ENCODE data around the gene ASCL1. TPM values are rescaled to one million over a fixed set of nuclear protein-coding genes. Genes with fewer than 3 reads are reported as not detected.

The ASCL1 gene
- total and polyA plus RNA-seq, 2 of the 13 experiments (the other 11 are each of a cell fraction or from before 2014, with no cell fraction given): not detected

DNA sequence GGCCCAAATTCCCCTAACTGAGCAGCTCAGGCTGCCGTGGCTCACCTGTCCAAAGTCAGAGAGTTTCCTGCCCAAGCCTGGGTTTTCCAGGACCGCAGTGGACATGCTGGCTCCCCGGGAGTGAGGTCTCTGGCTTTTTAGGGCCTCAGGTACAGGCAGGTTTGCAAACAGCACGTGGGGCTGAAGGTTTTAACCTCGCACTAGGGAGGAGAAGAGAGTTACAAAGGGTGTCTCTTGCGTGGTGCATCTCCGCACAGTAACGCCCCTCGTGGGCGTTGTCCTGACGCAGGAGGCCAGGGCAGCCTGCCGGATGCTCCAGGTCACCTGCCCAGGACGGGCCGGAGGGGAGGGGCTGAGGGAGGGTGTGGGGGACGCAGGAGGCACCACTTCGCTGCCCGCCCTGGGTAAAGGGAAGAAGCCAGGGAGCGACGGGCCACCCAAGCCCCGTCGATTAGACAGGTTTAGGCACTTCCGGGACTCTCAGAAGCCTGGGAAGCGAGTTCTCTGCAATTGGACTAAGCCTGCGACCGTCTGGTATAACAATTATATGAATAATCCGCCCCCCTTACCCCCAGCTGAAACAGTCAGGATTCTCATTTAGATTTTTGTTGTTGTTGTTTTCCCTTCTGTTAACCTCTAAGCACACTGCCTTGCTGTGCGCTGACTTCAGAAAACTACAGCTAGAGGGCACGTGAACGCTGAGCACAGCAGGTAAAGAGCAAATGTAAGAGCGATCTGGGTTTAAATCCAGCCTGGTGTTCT lies 40.3 kb upstream of the ASCL1 start, which contains the start of gene PAH (continued):
- TF ChIP-seq, protein P1, sequence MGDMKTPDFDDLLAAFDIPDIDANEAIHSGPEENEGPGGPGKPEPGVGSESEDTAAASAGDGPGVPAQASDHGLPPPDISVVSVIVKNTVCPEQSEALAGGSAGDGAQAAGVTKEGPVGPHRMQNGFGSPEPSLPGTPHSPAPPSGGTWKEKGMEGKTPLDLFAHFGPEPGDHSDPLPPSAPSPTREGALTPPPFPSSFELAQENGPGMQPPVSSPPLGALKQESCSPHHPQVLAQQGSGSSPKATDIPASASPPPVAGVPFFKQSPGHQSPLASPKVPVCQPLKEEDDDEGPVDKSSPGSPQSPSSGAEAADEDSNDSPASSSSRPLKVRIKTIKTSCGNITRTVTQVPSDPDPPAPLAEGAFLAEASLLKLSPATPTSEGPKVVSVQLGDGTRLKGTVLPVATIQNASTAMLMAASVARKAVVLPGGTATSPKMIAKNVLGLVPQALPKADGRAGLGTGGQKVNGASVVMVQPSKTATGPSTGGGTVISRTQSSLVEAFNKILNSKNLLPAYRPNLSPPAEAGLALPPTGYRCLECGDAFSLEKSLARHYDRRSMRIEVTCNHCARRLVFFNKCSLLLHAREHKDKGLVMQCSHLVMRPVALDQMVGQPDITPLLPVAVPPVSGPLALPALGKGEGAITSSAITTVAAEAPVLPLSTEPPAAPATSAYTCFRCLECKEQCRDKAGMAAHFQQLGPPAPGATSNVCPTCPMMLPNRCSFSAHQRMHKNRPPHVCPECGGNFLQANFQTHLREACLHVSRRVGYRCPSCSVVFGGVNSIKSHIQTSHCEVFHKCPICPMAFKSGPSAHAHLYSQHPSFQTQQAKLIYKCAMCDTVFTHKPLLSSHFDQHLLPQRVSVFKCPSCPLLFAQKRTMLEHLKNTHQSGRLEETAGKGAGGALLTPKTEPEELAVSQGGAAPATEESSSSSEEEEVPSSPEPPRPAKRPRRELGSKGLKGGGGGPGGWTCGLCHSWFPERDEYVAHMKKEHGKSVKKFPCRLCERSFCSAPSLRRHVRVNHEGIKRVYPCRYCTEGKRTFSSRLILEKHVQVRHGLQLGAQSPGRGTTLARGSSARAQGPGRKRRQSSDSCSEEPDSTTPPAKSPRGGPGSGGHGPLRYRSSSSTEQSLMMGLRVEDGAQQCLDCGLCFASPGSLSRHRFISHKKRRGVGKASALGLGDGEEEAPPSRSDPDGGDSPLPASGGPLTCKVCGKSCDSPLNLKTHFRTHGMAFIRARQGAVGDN (CRISPR knock-in tag; IDR thresholded peaks at IDR 0.05): peak; percentile 99
- peak; percentile 79 for TF ChIP-seq ZNF292 (CRISPR knock-in tag; IDR thresholded peaks at IDR 0.05; ENCODE audit: borderline replicate concordance, low read depth)
- TF ChIP-seq PTBP1 (IDR thresholded peaks at IDR 0.05; ENCODE audit: low read depth, low read length, poor library complexity, severe bottlenecking): no peak
- peak; percentile 64 for TF ChIP-seq U2AF1 (optimal IDR thresholded peaks at IDR 0.05; ENCODE audit: low read depth, low read length)
- TF ChIP-seq MAZ (IDR thresholded peaks at IDR 0.05; ENCODE audit: borderline replicate concordance, low read depth, low read length): peak; percentile 86
- peak; percentile 92 for TF ChIP-seq MAZ (CRISPR knock-in tag; IDR thresholded peaks at IDR 0.05; ENCODE audit: low read depth)
- peak; percentile 61 for TF ChIP-seq CREM (IDR thresholded peaks at IDR 0.05)
- TF ChIP-seq CREM (CRISPR knock-in tag; IDR thresholded peaks at IDR 0.05): no peak
- TF ChIP-seq, protein P2, sequence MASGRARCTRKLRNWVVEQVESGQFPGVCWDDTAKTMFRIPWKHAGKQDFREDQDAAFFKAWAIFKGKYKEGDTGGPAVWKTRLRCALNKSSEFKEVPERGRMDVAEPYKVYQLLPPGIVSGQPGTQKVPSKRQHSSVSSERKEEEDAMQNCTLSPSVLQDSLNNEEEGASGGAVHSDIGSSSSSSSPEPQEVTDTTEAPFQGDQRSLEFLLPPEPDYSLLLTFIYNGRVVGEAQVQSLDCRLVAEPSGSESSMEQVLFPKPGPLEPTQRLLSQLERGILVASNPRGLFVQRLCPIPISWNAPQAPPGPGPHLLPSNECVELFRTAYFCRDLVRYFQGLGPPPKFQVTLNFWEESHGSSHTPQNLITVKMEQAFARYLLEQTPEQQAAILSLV (CRISPR knock-in tag; IDR thresholded peaks at IDR 0.05; ENCODE audit: borderline replicate concordance): peak; percentile 85; the same call in 1 of the 2 replicates
- TF ChIP-seq, protein P3, sequence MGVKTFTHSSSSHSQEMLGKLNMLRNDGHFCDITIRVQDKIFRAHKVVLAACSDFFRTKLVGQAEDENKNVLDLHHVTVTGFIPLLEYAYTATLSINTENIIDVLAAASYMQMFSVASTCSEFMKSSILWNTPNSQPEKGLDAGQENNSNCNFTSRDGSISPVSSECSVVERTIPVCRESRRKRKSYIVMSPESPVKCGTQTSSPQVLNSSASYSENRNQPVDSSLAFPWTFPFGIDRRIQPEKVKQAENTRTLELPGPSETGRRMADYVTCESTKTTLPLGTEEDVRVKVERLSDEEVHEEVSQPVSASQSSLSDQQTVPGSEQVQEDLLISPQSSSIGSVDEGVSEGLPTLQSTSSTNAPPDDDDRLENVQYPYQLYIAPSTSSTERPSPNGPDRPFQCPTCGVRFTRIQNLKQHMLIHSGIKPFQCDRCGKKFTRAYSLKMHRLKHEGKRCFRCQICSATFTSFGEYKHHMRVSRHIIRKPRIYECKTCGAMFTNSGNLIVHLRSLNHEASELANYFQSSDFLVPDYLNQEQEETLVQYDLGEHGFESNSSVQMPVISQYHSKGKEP (CRISPR knock-in tag; IDR thresholded peaks at IDR 0.05): no peak
- TF ChIP-seq ZNF17 (CRISPR knock-in tag; IDR thresholded peaks at IDR 0.05): no peak
- TF ChIP-seq ZNF816 (CRISPR knock-in tag; IDR thresholded peaks at IDR 0.05; ENCODE audit: borderline replicate concordance): 0 out of 2 replicates have a peak, but pooled peaks have one; percentile 41
- TF ChIP-seq DMAP1 (CRISPR knock-in tag; IDR thresholded peaks at IDR 0.05): peak; percentile 70
- TF ChIP-seq, protein P4, sequence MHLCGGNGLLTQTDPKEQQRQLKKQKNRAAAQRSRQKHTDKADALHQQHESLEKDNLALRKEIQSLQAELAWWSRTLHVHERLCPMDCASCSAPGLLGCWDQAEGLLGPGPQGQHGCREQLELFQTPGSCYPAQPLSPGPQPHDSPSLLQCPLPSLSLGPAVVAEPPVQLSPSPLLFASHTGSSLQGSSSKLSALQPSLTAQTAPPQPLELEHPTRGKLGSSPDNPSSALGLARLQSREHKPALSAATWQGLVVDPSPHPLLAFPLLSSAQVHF (CRISPR knock-in tag; IDR thresholded peaks at IDR 0.05): peak; percentile 25; the same call in 1 of the 2 replicates
- peak; percentile 81; the same call in 1 of the 2 replicates for TF ChIP-seq NFKB2 (CRISPR knock-in tag; IDR thresholded peaks at IDR 0.05; ENCODE audit: borderline replicate concordance)
- peak; percentile 45; the same call in 1 of the 2 replicates for TF ChIP-seq ZNF563 (CRISPR knock-in tag; IDR thresholded peaks at IDR 0.05)
- TF ChIP-seq RCOR2 (CRISPR knock-in tag; IDR thresholded peaks at IDR 0.05): no peak; the same call in 1 of the 2 replicates
- no peak for TF ChIP-seq HDAC6 (IDR thresholded peaks at IDR 0.05; ENCODE audit: low read depth, low read length)
- no peak for TF ChIP-seq SOX6 (IDR thresholded peaks at IDR 0.05)
- TF ChIP-seq SOX6 (CRISPR knock-in tag; IDR thresholded peaks at IDR 0.05): peak; percentile 88
- TF ChIP-seq ZNF83 (CRISPR knock-in tag; IDR thresholded peaks at IDR 0.05; ENCODE audit: borderline replicate concordance): no peak
- TF ChIP-seq, protein P5, sequence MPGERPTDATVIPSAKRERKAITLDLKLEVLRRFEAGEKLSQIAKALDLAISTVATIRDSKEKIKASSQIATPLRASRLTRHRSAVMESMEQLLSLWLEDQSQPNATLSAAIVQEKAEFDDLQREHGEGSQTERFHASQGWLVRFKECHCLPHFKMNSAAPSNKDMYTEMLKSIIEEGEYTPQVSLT (CRISPR knock-in tag; IDR thresholded peaks at IDR 0.05; ENCODE audit: borderline replicate concordance, low read depth): no peak

Data from HepG2 (cell line).